Body of pancreas (tissue), 4 donors: ENCODE data around the gene SLC10A6. TPM values are rescaled to one million over a fixed set of nuclear protein-coding genes. Genes with fewer than 3 reads are reported as not detected.

Experiments
- ATAC-seq: fragments of 150-250 bp; one replicate; pipeline ENCODE4 v1.9.1; 2016
- DNase-seq, 4 donors: peaks; one replicate each; pipeline ENCODE4 v3.0.0-alpha.2; 2019
- H3K27ac ChIP-seq, 4 donors: fragments of 200-600 bp; sonication (generic); 1 replicate in 3 of 4; 2 replicates in 1 of 4; pipeline versions ENCODE4 v1.5.1 to v1.6.1; 2016 to 2019; ENCODE audit warnings: mild to moderate bottlenecking in 1 of 4, mixed read lengths in 1 of 4, moderate library complexity in 1 of 4
- H3K27me3 ChIP-seq, 2 donors: fragments of 200-600 bp; sonication (generic); one replicate each; pipeline ENCODE4 v1.6.0; 2016; ENCODE audit warnings: mild to moderate bottlenecking in 1 of 2
- H3K36me3 ChIP-seq, 2 donors: fragments of 200-600 bp; sonication (generic); replicated peaks in 1 of 2; 2 replicates each; pipeline ENCODE4 v1.5.1; 2016; ENCODE audit warnings: low read depth in 2 of 2; ENCODE audit not compliant: insufficient read depth in 1 of 2
- H3K4me1 ChIP-seq: fragments of 200-600 bp; sonication (generic); one replicate; pipeline ENCODE4 v1.6.0; 2016
- H3K4me3 ChIP-seq, 2 donors: fragments of 200-600 bp; sonication (generic); 1 replicate in 1 of 2; 2 replicates in 1 of 2; pipeline ENCODE4 v1.5.1; 2016 to 2019
- H3K9me3 ChIP-seq, 3 donors: fragments of 200-600 bp; sonication (generic); 1 replicate in 2 of 3; 2 replicates in 1 of 3; pipeline ENCODE4 v1.5.1; 2016
- CTCF ChIP-seq, 7 experiments: fragments of 450-650 bp in 4 of 7; fragments of 200-600 bp in 3 of 7; sonication (generic) in 3 of 7; IDR thresholded peaks; one replicate each; pipeline ENCODE4 v1.5.1; 2016 to 2019; ENCODE audit warnings: antibody characterized with exemption in 7 of 7
- POLR2A ChIP-seq, 3 donors: fragments of 450-650 bp; IDR thresholded peaks; one replicate each; pipeline ENCODE4 v1.6.1; 2016; ENCODE audit warnings: antibody characterized with exemption in 3 of 3, mild to moderate bottlenecking in 2 of 3
- WGBS, 2 donors: methylation state at CpG; one replicate each; pipeline ENCODE4 v1.1.5; 2017; 5-methylcytosine and 5-hydroxymethylcytosine counted together
- intact Hi-C: fragments of 100-400 bp; cut with DNase I; formaldehyde crosslinking; loops from one replicate; pipeline ENCODE4 v1.15.1; 2023
- total RNA-seq, 2 donors: library from RNA; depleted of rRNA; stranded (reverse); fragments of >200 nt; gene quantifications; one replicate each; pipeline ENCODE4 v1.1.0, GENCODE V29; 2016

SLC10A6 gene
- total RNA-seq, 2 donors from 2014 or later, result 0.66 to 2.3 TPM

DNA sequence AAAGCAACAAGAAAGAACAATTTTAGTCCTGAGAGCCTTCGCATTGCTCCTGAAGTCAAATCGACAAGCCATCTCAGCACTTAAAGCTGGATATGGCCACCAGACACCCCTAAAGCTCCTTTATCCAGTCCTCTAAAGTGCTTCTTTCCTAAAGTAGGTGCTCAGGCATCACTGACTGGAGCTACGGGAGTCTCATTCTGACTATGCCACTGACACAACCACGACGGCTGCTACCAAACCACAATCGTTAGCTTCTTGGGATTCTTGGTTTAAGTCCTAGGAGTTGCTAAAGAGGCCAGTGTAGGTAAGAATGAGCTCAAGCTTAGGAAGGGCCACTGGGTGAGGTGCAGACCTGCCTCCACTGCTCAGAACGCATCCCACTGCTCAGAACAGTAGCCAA, 1.0 kb downstream of the SLC10A6 start:
- Histone ChIP-seq H3K36me3 (no peaks in the 10 kb centered on the region), H3K9me3 (no peaks in the 10 kb centered on the region), H3K27me3 (no peaks in the 10 kb centered on the region), H3K27ac (no peak overlapping the region), H3K4me1 (no peaks in the 10 kb centered on the region), H3K4me3 (no peak overlapping the region)
- intact Hi-C loops, result no loop called here
- ATAC-seq, result no peak
- 63 to 71% methylated on average over 7 of the region's 7 CpGs for WGBS, 2 donors
- no peak for TF ChIP-seq POLR2A (IDR thresholded peaks at IDR 0.05)
- no peak for TF ChIP-seq CTCF (IDR thresholded peaks at IDR 0.05)
- no peak for DNase-seq

GRCh38 chr4:86847571-86847970, 1.6 kb downstream of the SLC10A6 start:
- DNase-seq (no peak), ATAC-seq (no peak)
- no peaks in the 10 kb centered on the region for H3K4me1 ChIP-seq
- no peak overlapping the region for H3K27ac ChIP-seq
- intact Hi-C loops, result no loop called here
- no peak overlapping the region for H3K4me3 ChIP-seq
- TF ChIP-seq POLR2A (IDR thresholded peaks at IDR 0.05) (no peak), CTCF (IDR thresholded peaks at IDR 0.05) (no peak)
- no peaks in the 10 kb centered on the region for H3K36me3 ChIP-seq
- H3K9me3 ChIP-seq, result no peaks in the 10 kb centered on the region
- H3K27me3 ChIP-seq, result no peaks in the 10 kb centered on the region
- WGBS, 2 donors, result 77 to 87% methylated on average over 4 of the region's 4 CpGs

DNA sequence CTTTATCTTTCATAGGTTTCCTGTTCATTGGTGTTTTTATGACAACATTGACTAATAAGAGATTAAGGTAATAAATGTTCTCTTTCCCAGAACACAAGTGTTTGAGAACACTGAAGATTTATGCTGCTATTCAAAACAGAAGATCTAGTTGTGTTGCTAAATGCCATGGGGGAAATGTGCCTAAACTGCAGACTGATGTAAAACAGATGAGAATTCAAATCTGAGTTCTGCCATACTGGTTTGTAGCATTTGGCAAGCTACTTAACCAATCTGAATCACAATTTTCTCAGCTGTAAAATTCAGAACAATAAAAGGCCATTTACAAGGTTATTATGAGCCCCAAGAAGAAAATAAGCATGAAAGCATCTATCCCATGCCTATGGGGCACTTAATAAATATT, 2.3 kb downstream of the SLC10A6 start:
- Histone ChIP-seq H3K4me3 (no peak overlapping the region), H3K9me3 (no peaks in the 10 kb centered on the region), H3K27me3 (no peaks in the 10 kb centered on the region), H3K27ac (no peak overlapping the region), H3K4me1 (no peaks in the 10 kb centered on the region), H3K36me3 (no peaks in the 10 kb centered on the region)
- ATAC-seq, result no peak
- DNase-seq, result no peak
- no peak for TF ChIP-seq CTCF (IDR thresholded peaks at IDR 0.05)
- TF ChIP-seq POLR2A (IDR thresholded peaks at IDR 0.05), result no peak
- intact Hi-C loops, result no loop called here

- no peak for DNase-seq
- Histone ChIP-seq H3K4me1 (no peaks in the 10 kb centered on the region), H3K36me3 (no peaks in the 10 kb centered on the region), H3K4me3 (no peak overlapping the region), H3K27ac (no peak overlapping the region), H3K9me3 (no peaks in the 10 kb centered on the region), H3K27me3 (no peaks in the 10 kb centered on the region)
- 63 to 78% methylated on average over 5 of the region's 5 CpGs for WGBS, 2 donors
- intact Hi-C loops, result no loop called here
- ATAC-seq, result no peak
- no peak for TF ChIP-seq CTCF (IDR thresholded peaks at IDR 0.05)
- no peak for TF ChIP-seq POLR2A (IDR thresholded peaks at IDR 0.05)
These were observed 3.6 kb downstream of the SLC10A6 start for GRCh38 chr4:86845593-86845992.

- Histone ChIP-seq H3K36me3 (no peaks in the 10 kb centered on the region), H3K4me3 (no peak overlapping the region), H3K4me1 (no peaks in the 10 kb centered on the region), H3K27me3 (no peaks in the 10 kb centered on the region), H3K9me3 (no peaks in the 10 kb centered on the region), H3K27ac (no peak overlapping the region)
- DNase-seq (no peak), ATAC-seq (no peak)
- 93 to 95% methylated on average over 1 of the region's 1 CpG for WGBS, 2 donors
- TF ChIP-seq CTCF (IDR thresholded peaks at IDR 0.05) (no peak), POLR2A (IDR thresholded peaks at IDR 0.05) (no peak)
- intact Hi-C loops, result no loop called here
These were observed 7.9 kb downstream of the SLC10A6 start for GRCh38 chr4:86841309-86841708.
